Activated CD4-positive, alpha-beta T cell treated with anti-CD3 and anti-CD28 coated beads, Interleukin-2, amount 10 ng/mL, durations not matched to agents 24 days and 14 days (primary cell): ENCODE measurements around the gene UTP11. TPM values are rescaled to one million over a fixed set of nuclear protein-coding genes. Genes with fewer than 3 reads are reported as not detected.

ENCODE experiments used
- DNase-seq: peaks from one replicate; pipeline ENCODE4 v3.0.0; 2022
- H3K27ac Mint-ChIP-seq: one replicate; pipeline ENCODE4 v1.8.0; 2022; ENCODE audit warnings: mild to moderate bottlenecking, mixed read lengths
- H3K27me3 Mint-ChIP-seq: one replicate; pipeline ENCODE4 v1.8.0; 2022; ENCODE audit warnings: mixed read lengths
- H3K36me3 Mint-ChIP-seq: one replicate; pipeline ENCODE4 v1.8.0; 2022; ENCODE audit warnings: low read depth, mild to moderate bottlenecking, mixed read lengths
- H3K4me1 Mint-ChIP-seq: one replicate; pipeline ENCODE4 v1.8.0; 2021; ENCODE audit warnings: mixed read lengths
- H3K4me3 Mint-ChIP-seq: one replicate; pipeline ENCODE4 v1.8.0; 2022; ENCODE audit warnings: mild to moderate bottlenecking, moderate library complexity, mixed read lengths
- H3K9me3 Mint-ChIP-seq: one replicate; pipeline ENCODE4 v1.8.0; 2021; ENCODE audit warnings: mixed read lengths
- intact Hi-C: fragments of 100-400 bp; cut with micrococcal nuclease; formaldehyde crosslinking; loops from one replicate; pipeline ENCODE4 v1.15.1; 2023
- total RNA-seq: library from RNA; stranded (reverse); gene quantifications from 2 replicates; pipeline ENCODE4 v1.2.3, GENCODE V29; 2022

Gene UTP11
- total RNA-seq, 1 donor from 2014 or later: 99.5 TPM

DNA sequence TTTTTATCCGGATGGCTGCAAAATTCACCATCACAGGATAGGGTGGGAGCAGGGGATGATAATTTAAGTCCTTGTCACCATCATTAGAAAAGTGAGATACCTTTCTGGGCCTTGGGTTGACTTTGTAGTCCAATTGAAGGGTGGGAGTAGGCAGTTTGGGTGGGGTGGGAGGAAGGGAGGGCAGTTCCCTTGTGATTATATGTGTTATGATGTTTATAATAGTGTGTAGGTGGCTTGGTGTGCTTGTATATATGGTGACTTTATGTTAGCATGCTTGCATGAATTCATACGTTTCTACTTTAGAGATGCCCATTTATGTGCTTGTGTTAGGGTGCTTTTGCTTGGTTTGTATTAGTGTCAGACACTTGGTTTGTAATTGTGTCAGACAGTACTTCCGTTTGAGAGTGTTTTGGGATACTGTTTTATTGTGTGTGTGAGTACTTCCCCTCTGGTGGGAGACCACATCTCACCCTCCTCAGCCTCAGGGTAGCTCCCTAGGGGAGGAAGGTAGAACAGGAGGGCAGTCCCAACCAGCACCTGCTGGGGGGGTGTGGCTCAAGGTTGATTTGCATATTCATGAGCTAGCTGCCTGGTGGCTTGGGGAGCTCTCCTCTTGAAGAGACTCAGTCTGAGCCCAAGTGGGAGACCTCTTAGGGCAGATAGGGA, 40.3 kb downstream of the UTP11 start:
- Mint-ChIP-seq H3K4me1 (peaks cover 13% of the 10 kb centered on the region), H3K27ac (no peak overlapping the region), H3K9me3 (no peaks in the 10 kb centered on the region), H3K4me3 (no peak overlapping the region), H3K36me3 (no peaks in the 10 kb centered on the region), H3K27me3 (peaks cover 34% of the 10 kb centered on the region)
- DNase-seq: no peak
- intact Hi-C loops: no loop called here

GRCh38 chr1:38053416-38054091, 41.0 kb downstream of the UTP11 start:
- DNase-seq: no peak
- H3K9me3 Mint-ChIP-seq: no peaks in the 10 kb centered on the region
- no peak overlapping the region for H3K27ac Mint-ChIP-seq
- peaks cover 27% of the 10 kb centered on the region for H3K27me3 Mint-ChIP-seq
- no peak overlapping the region for H3K4me3 Mint-ChIP-seq
- intact Hi-C loops: no loop called here
- no peaks in the 10 kb centered on the region for H3K36me3 Mint-ChIP-seq
- peaks cover 13% of the 10 kb centered on the region for H3K4me1 Mint-ChIP-seq

GRCh38 chr1:38055398-38055797, 42.9 kb downstream of the UTP11 start:
- peaks cover 13% of the 10 kb centered on the region for H3K4me1 Mint-ChIP-seq
- no peaks in the 10 kb centered on the region for H3K9me3 Mint-ChIP-seq
- no peaks in the 10 kb centered on the region for H3K36me3 Mint-ChIP-seq
- intact Hi-C loops: no loop called here
- no peak for DNase-seq
- H3K27me3 Mint-ChIP-seq: peaks cover 22% of the 10 kb centered on the region
- H3K4me3 Mint-ChIP-seq: no peak overlapping the region
- no peak overlapping the region for H3K27ac Mint-ChIP-seq

GRCh38 chr1:38055965-38056364, 43.4 kb downstream of the UTP11 start:
- no peak for DNase-seq
- Mint-ChIP-seq H3K36me3 (no peaks in the 10 kb centered on the region), H3K4me1 (peaks cover 13% of the 10 kb centered on the region), H3K27me3 (peaks cover 21% of the 10 kb centered on the region), H3K4me3 (no peak overlapping the region), H3K9me3 (no peaks in the 10 kb centered on the region), H3K27ac (no peak overlapping the region)
- intact Hi-C loops: no loop called here

DNA sequence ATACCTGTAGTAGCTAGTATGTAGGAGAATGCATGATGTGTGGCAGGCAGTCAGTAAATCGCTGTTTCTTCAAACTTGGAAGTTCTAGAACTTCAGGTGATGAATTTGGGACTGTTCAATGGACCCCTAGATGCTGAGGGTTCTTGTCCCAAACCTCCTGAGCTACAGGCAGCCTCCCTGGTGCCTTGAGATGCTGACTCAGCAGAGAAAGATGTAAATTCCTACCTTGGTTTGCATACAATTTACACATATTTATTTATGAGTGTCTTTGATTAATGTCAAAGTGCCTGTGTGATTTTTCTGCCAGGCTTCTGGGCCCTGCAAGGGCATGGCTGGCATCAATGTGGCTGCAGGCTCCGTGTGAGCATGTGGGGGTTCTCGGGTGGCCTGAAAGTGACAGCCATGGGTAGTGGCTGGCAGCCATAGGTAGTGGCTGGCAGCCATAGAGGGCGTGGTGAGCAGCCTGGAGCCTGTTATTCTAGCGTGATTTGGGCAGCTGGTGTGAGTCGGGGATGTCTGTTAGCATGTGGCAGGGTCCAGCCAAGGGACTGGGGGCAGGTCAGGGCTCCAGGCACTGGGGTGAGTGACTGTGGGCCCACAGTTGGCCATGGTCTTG, 47.2 kb downstream of the UTP11 start:
- H3K27ac Mint-ChIP-seq: no peak overlapping the region
- intact Hi-C loops: no loop called here
- no peaks in the 10 kb centered on the region for H3K9me3 Mint-ChIP-seq

DNA sequence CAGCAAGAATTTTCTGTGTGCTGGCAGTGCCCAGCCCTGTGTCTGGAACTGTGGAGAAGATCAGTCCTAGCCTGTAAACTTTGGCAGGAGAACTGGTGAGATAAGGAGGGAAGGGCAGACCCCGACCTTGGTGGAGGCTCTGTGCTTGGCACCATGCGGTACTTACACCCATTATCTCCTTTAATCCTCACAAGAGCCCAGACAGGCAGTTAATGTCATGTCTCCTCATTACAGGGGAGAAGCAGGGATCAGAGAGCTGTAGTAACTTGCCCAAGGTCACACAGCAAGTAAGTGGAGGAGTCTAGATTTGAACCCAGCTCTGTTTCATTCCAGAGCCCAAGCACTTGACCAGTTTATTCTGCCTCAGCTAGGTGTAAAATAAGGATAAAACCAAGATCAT, 48.0 kb downstream of the UTP11 start:
- intact Hi-C loops: no loop called here
- no peaks in the 10 kb centered on the region for H3K4me1 Mint-ChIP-seq
- H3K27me3 Mint-ChIP-seq: peaks cover 8% of the 10 kb centered on the region
- no peak overlapping the region for H3K27ac Mint-ChIP-seq
- no peak overlapping the region for H3K4me3 Mint-ChIP-seq
- H3K36me3 Mint-ChIP-seq: no peaks in the 10 kb centered on the region
- H3K9me3 Mint-ChIP-seq: no peaks in the 10 kb centered on the region
- no peak for DNase-seq

More for the DNA sequence above, 47.2 kb downstream of the UTP11 start:
- no peak overlapping the region for H3K4me3 Mint-ChIP-seq
- H3K27me3 Mint-ChIP-seq: peaks cover 14% of the 10 kb centered on the region
- no peaks in the 10 kb centered on the region for H3K4me1 Mint-ChIP-seq
- DNase-seq: no peak
- H3K36me3 Mint-ChIP-seq: no peaks in the 10 kb centered on the region

- peaks cover 7% of the 10 kb centered on the region for H3K27me3 Mint-ChIP-seq
- H3K4me1 Mint-ChIP-seq: no peaks in the 10 kb centered on the region
- H3K9me3 Mint-ChIP-seq: no peaks in the 10 kb centered on the region
- H3K36me3 Mint-ChIP-seq: no peaks in the 10 kb centered on the region
- no peak overlapping the region for H3K27ac Mint-ChIP-seq
- no peak overlapping the region for H3K4me3 Mint-ChIP-seq
- intact Hi-C loops: no loop called here
- no peak for DNase-seq
Observed at GRCh38 chr1:38061290-38061689, 48.8 kb downstream of the UTP11 start.

DNA sequence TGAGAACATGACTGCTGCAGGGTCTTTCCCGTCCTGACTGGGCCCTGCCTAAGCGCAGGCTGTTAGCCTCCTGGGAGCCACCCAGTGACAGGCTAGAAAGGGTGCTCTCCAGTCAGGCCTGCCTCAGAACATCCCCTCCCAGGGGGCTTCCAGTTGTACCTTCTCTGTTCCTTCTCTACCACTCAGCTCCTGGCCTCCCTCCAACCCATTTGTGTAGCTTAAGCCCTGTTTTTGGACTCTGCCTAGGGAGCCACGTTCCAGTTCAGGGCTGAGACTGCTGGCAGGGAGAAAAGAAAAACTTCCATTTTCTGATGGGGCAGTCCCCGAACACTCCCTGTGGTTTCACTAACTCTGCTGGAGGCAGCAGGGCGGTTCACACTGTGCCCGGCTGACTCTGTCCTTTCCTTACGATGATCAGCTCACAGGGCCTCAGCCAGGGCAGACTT, 49.4 kb downstream of the UTP11 start:
- DNase-seq: no peak
- Mint-ChIP-seq H3K4me3 (no peak overlapping the region), H3K36me3 (no peaks in the 10 kb centered on the region), H3K9me3 (no peaks in the 10 kb centered on the region), H3K27me3 (peaks cover 4% of the 10 kb centered on the region), H3K27ac (no peak overlapping the region), H3K4me1 (no peaks in the 10 kb centered on the region)
- intact Hi-C loops: no loop called here

- intact Hi-C loops: no loop called here
- Mint-ChIP-seq H3K27me3 (peaks cover 9% of the 10 kb centered on the region), H3K4me1 (no peaks in the 10 kb centered on the region), H3K4me3 (no peak overlapping the region), H3K9me3 (no peaks in the 10 kb centered on the region), H3K27ac (no peak overlapping the region), H3K36me3 (no peaks in the 10 kb centered on the region)
- DNase-seq: no peak
Observed at GRCh38 chr1:38062361-38063288, 50.1 kb downstream of the UTP11 start.

- H3K36me3 Mint-ChIP-seq: no peaks in the 10 kb centered on the region
- intact Hi-C loops: no loop called here
- H3K9me3 Mint-ChIP-seq: no peaks in the 10 kb centered on the region
- H3K27me3 Mint-ChIP-seq: peaks cover 15% of the 10 kb centered on the region
- no peaks in the 10 kb centered on the region for H3K4me1 Mint-ChIP-seq
- DNase-seq: no peak
- H3K4me3 Mint-ChIP-seq: no peak overlapping the region
- H3K27ac Mint-ChIP-seq: no peak overlapping the region
Observed at GRCh38 chr1:38063616-38064015, 51.1 kb downstream of the UTP11 start.

GRCh38 chr1:38064197-38064903, 51.8 kb downstream of the UTP11 start:
- Mint-ChIP-seq H3K36me3 (no peaks in the 10 kb centered on the region), H3K27ac (no peak overlapping the region), H3K4me1 (no peaks in the 10 kb centered on the region), H3K9me3 (no peaks in the 10 kb centered on the region), H3K27me3 (peaks cover 14% of the 10 kb centered on the region), H3K4me3 (no peak overlapping the region)
- intact Hi-C loops: no loop called here
- no peak for DNase-seq

DNA sequence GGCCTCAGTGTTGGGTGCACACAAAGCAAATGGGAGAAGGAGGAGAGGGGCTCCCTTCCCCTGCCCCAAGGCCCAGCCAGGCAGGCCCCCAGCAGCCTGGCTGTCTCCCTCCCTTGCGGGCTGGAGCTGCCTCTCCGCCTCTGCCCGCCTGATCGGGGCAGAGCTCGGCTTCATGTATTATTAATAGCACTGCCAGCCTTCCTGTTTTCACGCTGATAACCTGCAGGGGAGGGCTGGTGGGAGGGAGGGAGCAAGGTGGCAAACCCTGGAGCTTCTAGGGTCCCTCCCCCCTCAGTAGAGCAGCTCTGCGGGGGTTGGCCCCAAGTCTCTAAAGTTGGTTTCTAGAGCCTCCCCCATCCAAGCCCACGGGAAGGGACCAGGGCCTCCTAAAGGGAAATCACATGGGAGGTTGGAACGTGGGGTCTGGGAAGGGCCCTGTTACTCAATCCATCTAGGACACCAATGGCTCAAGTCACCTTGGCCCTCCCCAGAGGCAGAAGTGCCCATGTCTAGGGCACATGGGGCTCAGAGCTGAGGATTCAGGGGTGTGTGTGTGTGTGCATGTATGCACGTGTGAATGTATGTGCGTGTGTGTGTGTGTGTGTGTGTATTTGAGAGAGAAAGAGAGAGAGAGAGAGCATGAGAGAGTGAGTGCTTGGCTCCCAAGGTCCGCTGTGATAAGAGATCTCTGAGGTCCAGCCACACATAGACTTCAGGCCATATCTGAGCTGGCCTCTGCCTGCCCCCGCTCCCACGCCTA, 55.9 kb downstream of the UTP11 start:
- no peaks in the 10 kb centered on the region for H3K9me3 Mint-ChIP-seq
- H3K4me1 Mint-ChIP-seq: no peaks in the 10 kb centered on the region
- no peak overlapping the region for H3K27ac Mint-ChIP-seq
- H3K36me3 Mint-ChIP-seq: no peaks in the 10 kb centered on the region
- peaks cover 22% of the 10 kb centered on the region for H3K27me3 Mint-ChIP-seq
- H3K4me3 Mint-ChIP-seq: no peak overlapping the region
- intact Hi-C loops: no loop called here
- DNase-seq: no peak

- no peaks in the 10 kb centered on the region for H3K4me1 Mint-ChIP-seq
- intact Hi-C loops: no loop called here
- DNase-seq: no peak
- no peaks in the 10 kb centered on the region for H3K36me3 Mint-ChIP-seq
- H3K9me3 Mint-ChIP-seq: no peaks in the 10 kb centered on the region
- no peak overlapping the region for H3K27ac Mint-ChIP-seq
- no peak overlapping the region for H3K4me3 Mint-ChIP-seq
- peaks cover 25% of the 10 kb centered on the region for H3K27me3 Mint-ChIP-seq
Observed at GRCh38 chr1:38068980-38069340, 56.4 kb downstream of the UTP11 start.
